ENCODE measurements around the gene KDM4C. TPM values are rescaled to one million over a fixed set of nuclear protein-coding genes. Genes with fewer than 3 reads are reported as not detected.

Gene KDM4C
- total RNA-seq, 2 experiments from 2014 or later = 60.1 to 61.3 TPM

GRCh38 chr9:7097785-7098752 is 340.3 kb downstream of the KDM4C start:
- no peaks in the 10 kb centered on the region for H3K4me1 Mint-ChIP-seq (ENCODE audit: low read depth)
- H3K9me3 Mint-ChIP-seq = peaks cover 9% of the 10 kb centered on the region
- intact Hi-C loops (cut with DNase I, micrococcal nuclease) = no loop called here
- H3K4me3 ChIP-seq (ENCODE audit: low read length) = no peak overlapping the region
- H3K4me1 ChIP-seq (ENCODE audit: insufficient read depth, low read length) = no peaks in the 10 kb centered on the region
- H3K9me3 ChIP-seq (ENCODE audit: control insufficient read depth in 1 of 2, insufficient read depth in 1 of 2, low read length in 2 of 2) = peaks cover 0 to 11% of the 10 kb centered on the region in 2 experiments
- H3K36me3 Mint-ChIP-seq (ENCODE audit: low read depth) = peaks cover 89% of the 10 kb centered on the region
- H3K36me3 ChIP-seq (ENCODE audit: insufficient read depth, low read length) = peaks cover 21% of the 10 kb centered on the region
- ChIA-PET CTCF (no interaction called here), POLR2A (no interaction called here)
- no peaks in the 10 kb centered on the region for H3K27me3 ChIP-seq (ENCODE audit: control insufficient read depth in 1 of 2, insufficient read depth in 2 of 2, low read length in 2 of 2)
- DNase-seq = no peak
- H3K27me3 Mint-ChIP-seq = no peaks in the 10 kb centered on the region
- ATAC-seq (ENCODE audit: poor library complexity) = no peak
- H3K27ac Mint-ChIP-seq = no peak overlapping the region
- no peak overlapping the region for H3K27ac ChIP-seq (ENCODE audit: low read depth in 1 of 2, low read length in 2 of 2)
- no peak for TF ChIP-seq CTCF (IDR thresholded peaks at IDR 0.05)
- no peak overlapping the region for H3K4me3 Mint-ChIP-seq

GRCh38 chr9:7103367-7103766 is 345.6 kb downstream of the KDM4C start:
- TF ChIP-seq CTCF (IDR thresholded peaks at IDR 0.05) = no peak
- no peak overlapping the region for H3K27ac Mint-ChIP-seq
- no peak overlapping the region for H3K4me3 Mint-ChIP-seq
- no peak overlapping the region for H3K4me3 ChIP-seq (ENCODE audit: low read length)
- ChIA-PET CTCF (no interaction called here), POLR2A (no interaction called here)
- no peak for ATAC-seq (ENCODE audit: poor library complexity)
- H3K9me3 ChIP-seq (ENCODE audit: control insufficient read depth in 1 of 2, insufficient read depth in 1 of 2, low read length in 2 of 2) = peaks cover 0 to 11% of the 10 kb centered on the region in 2 experiments
- DNase-seq = no peak
- H3K4me1 Mint-ChIP-seq (ENCODE audit: low read depth) = no peaks in the 10 kb centered on the region
- H3K4me1 ChIP-seq (ENCODE audit: insufficient read depth, low read length) = no peaks in the 10 kb centered on the region
- H3K36me3 ChIP-seq (ENCODE audit: insufficient read depth, low read length) = peaks cover 30% of the 10 kb centered on the region
- intact Hi-C loops (cut with DNase I, micrococcal nuclease) = no loop called here
- H3K27me3 ChIP-seq (ENCODE audit: control insufficient read depth in 1 of 2, insufficient read depth in 2 of 2, low read length in 2 of 2) = no peaks in the 10 kb centered on the region
- H3K27ac ChIP-seq (ENCODE audit: low read depth in 1 of 2, low read length in 2 of 2) = no peak overlapping the region
- H3K27me3 Mint-ChIP-seq = no peaks in the 10 kb centered on the region
- peaks cover 5% of the 10 kb centered on the region for H3K9me3 Mint-ChIP-seq
- peaks cover 85% of the 10 kb centered on the region for H3K36me3 Mint-ChIP-seq (ENCODE audit: low read depth)

GRCh38 chr9:7103771-7104170 is 346.0 kb downstream of the KDM4C start:
- Histone ChIP-seq H3K27ac (ENCODE audit: low read depth in 1 of 2, low read length in 2 of 2) (no peak overlapping the region), H3K4me3 (ENCODE audit: low read length) (no peak overlapping the region), H3K4me1 (ENCODE audit: insufficient read depth, low read length) (no peaks in the 10 kb centered on the region), H3K9me3 (ENCODE audit: control insufficient read depth in 1 of 2, insufficient read depth in 1 of 2, low read length in 2 of 2) (peaks cover 0 to 8% of the 10 kb centered on the region in 2 experiments), H3K36me3 (ENCODE audit: insufficient read depth, low read length) (peaks cover 29% of the 10 kb centered on the region), H3K27me3 (ENCODE audit: control insufficient read depth in 1 of 2, insufficient read depth in 2 of 2, low read length in 2 of 2) (no peaks in the 10 kb centered on the region)
- Mint-ChIP-seq H3K27me3 (no peaks in the 10 kb centered on the region), H3K4me3 (no peak overlapping the region), H3K4me1 (ENCODE audit: low read depth) (no peaks in the 10 kb centered on the region), H3K27ac (no peak overlapping the region), H3K9me3 (peaks cover 3% of the 10 kb centered on the region), H3K36me3 (ENCODE audit: low read depth) (peaks cover 85% of the 10 kb centered on the region)
- intact Hi-C loops (cut with DNase I, micrococcal nuclease) = no loop called here
- CTCF ChIA-PET = no interaction called here
- ATAC-seq (ENCODE audit: poor library complexity) (no peak), DNase-seq (no peak)
- TF ChIP-seq CTCF (IDR thresholded peaks at IDR 0.05) = no peak
- POLR2A ChIA-PET = no interaction called here
